Mononuclear cell (primary cell): Measurements from ENCODE around the gene SMYD3. TPM values are rescaled to one million over a fixed set of nuclear protein-coding genes. Genes with fewer than 3 reads are reported as not detected.

Source experiments
- H3K27me3 ChIP-seq: 2 replicates; pipeline ENCODE4 v1.6.0; 2011; ENCODE audit warnings: low read length, control low read depth; ENCODE audit not compliant: insufficient read depth
- H3K4me1 ChIP-seq: 2 replicates; pipeline ENCODE4 v1.5.1; 2011; ENCODE audit warnings: mild to moderate bottlenecking, low read length, control low read depth; ENCODE audit not compliant: insufficient read depth
- H3K4me3 ChIP-seq: 2 replicates; pipeline ENCODE4 v1.5.1; 2011; ENCODE audit warnings: mild to moderate bottlenecking, low read length, moderate library complexity
- H3K9me3 ChIP-seq: 2 replicates; pipeline ENCODE4 v1.5.1; 2011; ENCODE audit warnings: low read depth, mild to moderate bottlenecking, control low read depth, low read length
- total RNA-seq: library from RNA; depleted of rRNA; stranded (reverse); fragments of >200 nt; gene quantifications from one replicate; pipeline ENCODE4 v1.2.3, GENCODE V29; 2012

Gene SMYD3
- total RNA-seq, 1 donor = 18.2 TPM

DNA sequence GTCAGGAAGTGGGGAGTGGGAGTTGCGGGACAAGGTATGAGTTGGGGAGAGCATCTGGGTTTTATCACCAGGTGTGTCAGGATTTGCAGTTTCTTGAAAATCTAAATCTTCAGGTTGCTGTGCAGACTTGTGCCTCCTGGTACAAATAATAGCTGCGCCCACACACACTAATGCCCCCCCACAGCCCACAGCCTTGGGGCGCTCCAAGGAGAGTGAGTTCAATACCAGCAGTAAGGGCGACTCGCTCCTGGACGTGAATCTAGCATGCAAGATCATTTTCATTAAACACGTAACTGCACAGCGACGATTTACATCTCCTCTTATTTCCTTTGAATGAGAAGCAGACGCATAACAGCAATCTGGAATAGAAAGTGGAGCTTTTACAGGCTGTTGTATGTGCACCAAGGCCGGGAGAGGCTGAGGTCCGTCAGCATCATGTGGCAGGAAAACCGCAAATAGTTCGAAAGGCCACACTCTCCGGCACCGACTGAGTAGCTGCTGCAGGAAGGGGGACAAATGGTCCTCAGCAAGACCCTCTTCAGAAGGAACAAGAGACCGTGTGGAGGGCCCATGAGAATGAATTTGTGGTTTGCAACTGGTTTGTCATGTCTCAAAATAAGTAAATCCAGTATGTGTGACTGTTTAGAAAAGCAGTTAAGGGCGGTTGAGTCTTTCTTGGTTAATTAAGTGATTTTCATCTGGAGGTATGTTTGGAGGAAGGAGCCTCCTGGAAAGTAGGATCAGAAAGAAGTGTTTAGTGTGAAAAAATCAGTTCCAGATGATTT is 439.5 kb downstream of the SMYD3 start:
- H3K9me3 ChIP-seq = no peaks in the 10 kb centered on the region
- peaks cover 8% of the 10 kb centered on the region for H3K4me1 ChIP-seq
- H3K27me3 ChIP-seq = no peaks in the 10 kb centered on the region
- H3K4me3 ChIP-seq = no peak overlapping the region

DNA sequence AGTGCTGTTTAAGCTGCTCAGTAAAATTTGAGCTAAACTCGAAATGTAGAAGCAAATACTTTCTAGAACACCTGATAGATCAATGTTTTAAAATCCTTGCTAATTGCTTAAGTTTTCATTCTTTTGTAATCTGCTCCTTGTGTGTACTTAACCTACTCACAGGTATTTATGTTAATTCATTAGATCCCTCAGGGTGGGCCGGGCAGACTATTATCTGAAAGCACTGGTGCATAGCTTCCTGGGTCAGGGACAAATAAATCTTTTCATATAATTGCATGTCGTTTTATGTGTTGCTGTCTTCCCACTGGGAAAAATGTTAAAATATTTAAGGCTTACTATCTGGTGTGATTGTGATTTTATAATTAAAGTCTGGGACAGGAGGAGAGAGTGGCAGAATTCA is 440.5 kb downstream of the SMYD3 start:
- Histone ChIP-seq H3K9me3 (no peaks in the 10 kb centered on the region), H3K27me3 (no peaks in the 10 kb centered on the region), H3K4me1 (peaks cover 8% of the 10 kb centered on the region), H3K4me3 (no peak overlapping the region)

GRCh38 chr1:246065592-246065991 is 441.5 kb downstream of the SMYD3 start:
- no peaks in the 10 kb centered on the region for H3K27me3 ChIP-seq
- no peaks in the 10 kb centered on the region for H3K9me3 ChIP-seq

GRCh38 chr1:246064891-246065290 is 442.2 kb downstream of the SMYD3 start:
- no peak overlapping the region for H3K4me3 ChIP-seq
- H3K27me3 ChIP-seq = no peaks in the 10 kb centered on the region

More at GRCh38 chr1:246065592-246065991, 441.5 kb downstream of the SMYD3 start:
- Histone ChIP-seq H3K4me1 (peaks cover 8% of the 10 kb centered on the region), H3K4me3 (no peak overlapping the region)

DNA sequence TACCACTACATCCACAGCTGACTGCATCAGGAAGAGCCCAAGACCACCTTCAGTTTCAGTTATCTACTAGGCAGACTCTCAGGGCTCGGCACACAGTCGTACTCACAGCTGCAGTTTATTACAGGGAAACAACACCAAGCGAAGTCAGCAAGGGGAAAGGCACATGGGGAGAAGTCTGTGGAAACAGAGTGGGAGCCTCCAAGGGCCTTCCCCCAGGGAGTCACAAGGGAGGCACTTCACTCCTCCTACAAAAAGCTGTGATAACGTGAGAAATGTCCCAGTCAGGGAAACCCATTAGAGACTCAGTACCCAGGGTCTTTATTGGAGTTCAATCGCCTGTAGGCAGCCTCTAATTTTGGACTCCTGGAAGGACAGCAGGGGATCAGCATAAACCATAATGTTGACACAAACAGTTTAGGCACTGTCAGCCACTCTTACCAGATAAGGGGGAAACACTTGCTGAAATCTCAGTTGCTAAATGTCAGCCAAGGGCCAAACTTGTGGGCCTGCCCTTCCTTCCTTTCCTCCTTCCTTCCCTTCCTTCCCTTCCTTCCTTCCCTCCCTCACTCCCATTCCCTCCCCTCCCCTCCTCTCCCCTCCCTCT is 444.0 kb downstream of the SMYD3 start:
- Histone ChIP-seq H3K4me3 (no peak overlapping the region), H3K9me3 (no peaks in the 10 kb centered on the region), H3K27me3 (no peaks in the 10 kb centered on the region), H3K4me1 (peaks cover 8% of the 10 kb centered on the region)

More at GRCh38 chr1:246064891-246065290, 442.2 kb downstream of the SMYD3 start:
- Histone ChIP-seq H3K4me1 (peaks cover 8% of the 10 kb centered on the region), H3K9me3 (no peaks in the 10 kb centered on the region)

DNA sequence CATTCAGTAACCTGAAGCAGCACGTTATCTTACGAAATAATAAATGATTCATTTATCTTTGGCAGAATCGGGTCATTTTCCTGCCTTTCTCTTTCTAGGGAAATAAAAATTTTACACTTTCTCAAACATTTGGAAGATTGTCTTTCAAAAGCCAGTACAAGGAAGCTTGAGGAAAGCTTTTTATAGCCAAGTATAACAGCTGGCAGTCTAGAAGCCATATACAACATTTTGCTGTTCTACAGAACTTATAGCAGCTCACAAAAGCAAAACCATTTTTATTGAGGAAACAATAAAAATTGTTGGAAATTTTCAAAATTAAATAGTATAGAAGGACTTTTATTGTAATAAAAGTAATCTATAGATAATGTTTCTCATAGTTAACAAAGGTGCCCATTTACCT is 448.6 kb downstream of the SMYD3 start:
- H3K4me1 ChIP-seq = no peaks in the 10 kb centered on the region
- H3K27me3 ChIP-seq = no peaks in the 10 kb centered on the region
- no peak overlapping the region for H3K4me3 ChIP-seq
- no peaks in the 10 kb centered on the region for H3K9me3 ChIP-seq

DNA sequence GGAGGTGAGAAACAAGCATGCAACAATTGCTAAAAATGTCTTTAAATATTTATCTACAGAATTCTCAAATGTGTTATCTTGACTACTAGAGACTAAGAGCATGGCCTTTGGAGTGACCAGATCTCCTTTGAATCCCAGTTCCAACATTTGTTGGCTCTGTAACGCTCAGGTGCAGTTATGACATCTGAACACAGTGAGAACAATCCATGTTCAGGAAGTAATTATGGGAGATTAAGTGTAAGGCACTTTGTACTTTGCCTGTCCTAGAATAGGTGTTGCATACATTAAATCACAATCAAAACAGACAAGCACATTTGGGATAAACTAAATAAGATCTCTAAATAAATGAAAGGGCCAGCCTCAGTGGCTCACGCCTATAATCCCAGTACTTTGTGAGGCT is 454.5 kb downstream of the SMYD3 start:
- Histone ChIP-seq H3K27me3 (no peaks in the 10 kb centered on the region), H3K9me3 (no peaks in the 10 kb centered on the region), H3K4me1 (no peaks in the 10 kb centered on the region), H3K4me3 (no peak overlapping the region)

- Histone ChIP-seq H3K27me3 (no peaks in the 10 kb centered on the region), H3K4me1 (no peaks in the 10 kb centered on the region), H3K4me3 (no peak overlapping the region), H3K9me3 (no peaks in the 10 kb centered on the region)
These were observed 455.1 kb downstream of the SMYD3 start for GRCh38 chr1:246051909-246052518.

GRCh38 chr1:246048693-246049092 is 458.4 kb downstream of the SMYD3 start:
- Histone ChIP-seq H3K4me3 (no peak overlapping the region), H3K9me3 (no peaks in the 10 kb centered on the region), H3K27me3 (no peaks in the 10 kb centered on the region)

DNA sequence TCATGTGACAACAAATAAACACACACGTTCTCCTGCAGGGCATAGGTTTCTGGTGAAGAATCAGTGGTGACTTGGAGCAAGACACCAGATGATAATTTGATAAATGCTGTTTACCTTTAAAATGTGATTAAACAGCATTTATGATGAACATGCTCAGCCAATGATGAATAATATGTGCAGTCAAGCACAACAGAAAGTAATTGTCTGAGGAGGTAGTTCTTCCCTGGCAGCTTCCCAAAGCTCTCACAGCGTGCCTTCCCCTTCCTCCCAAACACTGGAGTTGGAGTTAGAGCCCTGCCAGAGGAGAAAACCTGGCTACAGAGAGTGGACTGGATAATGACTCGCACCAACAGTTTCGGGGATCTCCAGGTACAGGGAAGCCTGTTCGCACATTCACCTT is 463.5 kb downstream of the SMYD3 start:
- no peak overlapping the region for H3K4me3 ChIP-seq
- no peaks in the 10 kb centered on the region for H3K4me1 ChIP-seq
- no peaks in the 10 kb centered on the region for H3K9me3 ChIP-seq
- no peaks in the 10 kb centered on the region for H3K27me3 ChIP-seq

More at GRCh38 chr1:246048693-246049092, 458.4 kb downstream of the SMYD3 start:
- H3K4me1 ChIP-seq = no peaks in the 10 kb centered on the region

GRCh38 chr1:246041360-246041759 is 465.7 kb downstream of the SMYD3 start:
- H3K4me1 ChIP-seq = no peaks in the 10 kb centered on the region
- H3K9me3 ChIP-seq = no peaks in the 10 kb centered on the region
- H3K27me3 ChIP-seq = no peaks in the 10 kb centered on the region
- H3K4me3 ChIP-seq = no peak overlapping the region

GRCh38 chr1:246040200-246040890 is 466.7 kb downstream of the SMYD3 start:
- H3K9me3 ChIP-seq = no peaks in the 10 kb centered on the region
- H3K4me3 ChIP-seq = no peak overlapping the region
- no peaks in the 10 kb centered on the region for H3K27me3 ChIP-seq
- H3K4me1 ChIP-seq = no peaks in the 10 kb centered on the region

DNA sequence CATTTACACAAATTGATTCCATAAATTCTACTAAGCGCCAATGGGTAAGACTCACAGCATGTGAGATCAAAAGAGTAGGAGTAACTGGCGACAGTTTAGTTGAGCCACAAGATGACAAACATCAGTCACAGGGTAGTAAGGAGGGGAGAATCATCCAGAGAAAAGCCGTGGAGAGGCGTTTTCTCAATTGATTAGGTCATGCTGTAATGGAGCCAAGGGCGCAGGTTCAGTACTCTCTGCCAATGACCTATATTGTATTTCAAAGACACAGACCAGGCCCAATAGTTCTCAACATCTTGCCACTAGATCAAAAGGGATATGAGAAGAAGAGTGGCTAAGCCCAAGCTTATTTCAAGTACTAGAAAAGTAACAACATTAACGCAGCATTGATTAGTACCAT is 467.5 kb downstream of the SMYD3 start:
- Histone ChIP-seq H3K9me3 (no peaks in the 10 kb centered on the region), H3K27me3 (no peaks in the 10 kb centered on the region), H3K4me1 (no peaks in the 10 kb centered on the region), H3K4me3 (no peak overlapping the region)

DNA sequence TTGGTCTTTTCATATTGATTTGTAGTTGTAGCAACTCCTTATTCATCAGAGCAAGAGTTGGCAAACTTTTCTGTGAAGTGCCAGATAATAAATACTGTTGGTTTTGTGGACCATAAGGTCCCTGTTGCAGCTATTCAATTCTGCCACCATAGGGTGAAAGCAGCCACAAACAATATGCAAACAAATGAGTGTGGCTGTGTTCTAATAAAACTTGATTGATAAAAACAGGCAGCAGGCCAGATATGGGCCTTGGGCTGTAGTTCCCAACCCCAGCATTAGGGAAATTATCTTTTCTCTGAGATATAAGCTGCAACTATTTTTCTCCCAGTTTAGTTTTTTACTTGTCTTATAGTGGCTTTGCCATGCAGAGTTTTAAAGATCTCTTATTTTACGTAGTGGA is 469.2 kb downstream of the SMYD3 start:
- Histone ChIP-seq H3K27me3 (no peaks in the 10 kb centered on the region), H3K4me3 (no peak overlapping the region), H3K4me1 (no peaks in the 10 kb centered on the region), H3K9me3 (no peaks in the 10 kb centered on the region)

GRCh38 chr1:246036175-246036574 is 470.9 kb downstream of the SMYD3 start:
- Histone ChIP-seq H3K27me3 (no peaks in the 10 kb centered on the region), H3K9me3 (no peaks in the 10 kb centered on the region), H3K4me3 (no peak overlapping the region)

More at GRCh38 chr1:246036175-246036574, 470.9 kb downstream of the SMYD3 start:
- H3K4me1 ChIP-seq = no peaks in the 10 kb centered on the region
